GM12865 (cell line): ENCODE results near the gene VTI1A.

Experiments
- DNase-seq: peaks from one replicate; pipeline ENCODE4 v3.0.0; 2010; ENCODE audit warnings: low read depth
- H3K4me3 ChIP-seq: 2 replicates; pipeline ENCODE4 v1.5.1; 2011; ENCODE audit warnings: mild to moderate bottlenecking, low read depth, low read length, control low read depth
- TF ChIP-seq, protein P1 (sequence below): IDR thresholded peaks from 2 replicates; pipeline ENCODE4 v1.5.1; 2011; ENCODE audit warnings: low read length, control low read depth, low read depth, inconsistent platforms; ENCODE audit not compliant: insufficient read depth; ENCODE audit errors: missing control alignments

VTI1A gene

DNA sequence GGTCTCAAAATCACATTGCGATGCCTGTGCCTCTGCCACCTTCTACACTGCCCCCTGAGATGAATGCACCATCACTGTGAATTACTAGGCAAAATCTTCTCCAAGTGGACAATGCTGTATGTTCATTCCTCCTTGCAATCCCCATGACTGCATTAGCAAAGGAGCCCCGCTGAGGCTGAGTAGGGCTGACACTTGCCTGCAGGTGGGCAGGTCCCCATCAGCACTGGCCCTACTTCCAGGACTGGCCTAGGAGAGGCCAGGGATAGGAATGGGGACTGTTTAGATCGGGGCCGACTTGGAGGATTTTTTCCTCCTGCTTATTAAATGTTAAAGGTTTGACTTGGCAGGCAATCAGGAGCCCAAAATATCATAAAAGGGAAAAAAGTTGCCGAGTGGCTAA, 376.0 kb downstream of the VTI1A start:
- no peak for DNase-seq
- H3K4me3 ChIP-seq: no peak overlapping the region
- TF ChIP-seq, protein P1, sequence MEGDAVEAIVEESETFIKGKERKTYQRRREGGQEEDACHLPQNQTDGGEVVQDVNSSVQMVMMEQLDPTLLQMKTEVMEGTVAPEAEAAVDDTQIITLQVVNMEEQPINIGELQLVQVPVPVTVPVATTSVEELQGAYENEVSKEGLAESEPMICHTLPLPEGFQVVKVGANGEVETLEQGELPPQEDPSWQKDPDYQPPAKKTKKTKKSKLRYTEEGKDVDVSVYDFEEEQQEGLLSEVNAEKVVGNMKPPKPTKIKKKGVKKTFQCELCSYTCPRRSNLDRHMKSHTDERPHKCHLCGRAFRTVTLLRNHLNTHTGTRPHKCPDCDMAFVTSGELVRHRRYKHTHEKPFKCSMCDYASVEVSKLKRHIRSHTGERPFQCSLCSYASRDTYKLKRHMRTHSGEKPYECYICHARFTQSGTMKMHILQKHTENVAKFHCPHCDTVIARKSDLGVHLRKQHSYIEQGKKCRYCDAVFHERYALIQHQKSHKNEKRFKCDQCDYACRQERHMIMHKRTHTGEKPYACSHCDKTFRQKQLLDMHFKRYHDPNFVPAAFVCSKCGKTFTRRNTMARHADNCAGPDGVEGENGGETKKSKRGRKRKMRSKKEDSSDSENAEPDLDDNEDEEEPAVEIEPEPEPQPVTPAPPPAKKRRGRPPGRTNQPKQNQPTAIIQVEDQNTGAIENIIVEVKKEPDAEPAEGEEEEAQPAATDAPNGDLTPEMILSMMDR: no peak

DNA sequence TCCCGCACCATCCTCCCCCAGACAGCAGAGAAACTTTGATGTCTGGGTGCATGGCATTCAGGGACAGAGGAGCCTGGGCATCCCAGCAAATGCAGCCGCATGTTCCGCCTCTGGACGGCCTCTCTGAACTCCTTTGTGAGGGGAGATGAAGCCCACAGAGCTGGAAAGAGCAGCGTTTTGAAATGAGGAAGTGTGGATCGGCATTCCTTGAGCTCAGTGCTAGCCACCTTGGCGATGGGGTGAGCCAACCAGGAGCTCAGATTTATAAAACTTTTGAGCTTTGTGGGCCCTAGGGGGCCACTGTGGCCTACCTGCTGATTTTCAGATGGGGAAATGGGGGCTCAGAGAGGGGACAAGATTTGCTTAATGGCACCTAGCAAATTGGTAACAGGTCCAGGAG, 376.6 kb downstream of the VTI1A start:
- no peak for DNase-seq
- TF ChIP-seq, protein P1: no peak
- no peak overlapping the region for H3K4me3 ChIP-seq

DNA sequence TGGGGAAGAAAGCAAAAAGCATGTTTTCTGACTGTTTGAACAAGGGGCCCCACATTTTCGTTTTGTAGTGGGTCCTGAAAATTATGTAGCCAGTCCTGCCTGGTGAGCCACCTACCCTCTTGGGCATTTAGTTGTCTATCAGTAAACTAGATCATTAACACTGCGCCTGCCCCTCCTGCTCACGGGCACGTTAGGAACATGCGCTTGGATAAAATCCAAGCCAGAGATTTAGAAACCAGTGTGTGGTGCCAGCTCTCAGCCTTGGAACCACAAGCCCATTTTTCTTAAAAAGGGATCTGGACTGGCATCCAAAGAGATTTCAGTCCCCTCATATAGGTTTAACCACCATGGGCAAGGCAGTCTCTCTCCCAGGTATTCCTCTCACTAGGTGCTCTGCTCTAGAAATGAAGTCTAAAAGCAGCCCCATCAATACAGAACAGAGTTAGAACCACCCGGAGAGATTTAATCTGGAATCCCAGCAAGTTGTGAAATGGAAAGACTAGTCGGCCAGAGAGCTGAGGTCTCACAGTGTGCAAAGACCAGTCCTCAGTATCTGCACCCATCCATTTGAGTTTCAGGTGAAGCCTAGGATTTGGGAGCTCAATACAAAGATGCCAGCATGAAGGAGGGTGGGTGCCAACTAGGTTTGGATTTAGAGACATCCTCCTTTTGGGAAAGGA, 379.1 kb downstream of the VTI1A start:
- TF ChIP-seq, protein P1: no peak
- no peak overlapping the region for H3K4me3 ChIP-seq
- no peak for DNase-seq

DNA sequence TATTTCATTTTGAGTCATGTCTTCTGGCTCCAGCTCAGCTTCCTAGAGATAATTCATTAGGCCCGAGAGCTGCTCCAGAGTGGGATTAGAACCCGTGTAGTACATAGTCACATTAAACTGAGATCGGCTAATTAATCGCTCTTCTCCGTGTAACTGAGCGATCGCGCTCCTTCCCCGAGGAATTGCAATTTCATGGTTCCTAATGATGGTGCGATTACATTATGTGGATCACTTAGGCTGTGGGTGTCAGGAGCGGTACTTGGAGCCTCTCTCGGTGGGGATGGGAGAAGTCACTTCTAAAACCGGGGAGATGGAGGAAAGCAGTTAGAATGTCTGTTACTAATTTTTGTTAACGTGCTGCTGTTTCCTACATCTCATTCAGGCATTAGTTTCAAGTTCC, 380.1 kb downstream of the VTI1A start:
- TF ChIP-seq, protein P1: no peak
- H3K4me3 ChIP-seq: no peak overlapping the region
- DNase-seq: no peak

DNA sequence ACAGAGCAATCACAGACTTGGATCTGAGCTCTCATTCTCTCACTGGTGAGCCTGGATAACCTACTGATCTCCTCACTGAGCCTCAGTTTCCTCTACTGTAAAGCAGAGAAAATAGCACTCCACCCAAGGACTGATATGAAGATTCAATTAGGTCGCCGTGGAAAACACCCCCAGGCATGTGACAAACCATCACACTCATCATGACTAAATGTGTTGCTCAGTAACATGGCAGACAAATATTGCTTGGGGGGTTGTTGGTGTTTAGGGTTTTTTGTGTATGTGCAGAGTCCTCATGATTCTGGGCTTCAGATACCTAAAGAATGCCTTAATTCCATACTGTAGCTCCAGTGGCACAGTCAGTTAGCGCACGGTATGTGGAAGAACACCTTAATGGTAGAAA, 380.9 kb downstream of the VTI1A start:
- no peak overlapping the region for H3K4me3 ChIP-seq
- DNase-seq: no peak
- TF ChIP-seq, protein P1: no peak

DNA sequence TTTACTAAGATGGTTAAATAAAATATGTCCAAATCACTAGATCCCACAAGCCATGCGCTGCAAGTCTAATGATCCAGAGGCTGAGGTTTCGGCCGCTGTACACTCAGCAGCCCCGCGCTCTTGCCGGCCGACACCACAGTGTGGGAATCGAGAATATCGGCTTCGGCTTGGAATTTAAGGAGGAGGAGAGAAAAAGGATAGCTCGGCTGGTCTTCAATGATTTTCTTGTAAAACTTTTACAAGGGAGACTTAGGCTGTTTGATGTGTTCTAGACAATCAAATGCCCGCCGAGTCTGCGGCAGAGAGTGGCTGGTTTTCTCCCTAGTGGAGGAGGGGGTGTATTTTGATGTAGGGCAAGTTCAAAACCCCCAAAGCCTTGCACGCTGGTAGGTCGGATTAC, 384.8 kb downstream of the VTI1A start:
- no peak for DNase-seq
- no peak overlapping the region for H3K4me3 ChIP-seq

More for the DNA sequence above, 384.8 kb downstream of the VTI1A start:
- TF ChIP-seq, protein P1: no peak
